ENCODE measurements around the gene MRS2. TPM values are rescaled to one million over a fixed set of nuclear protein-coding genes. Genes with fewer than 3 reads are reported as not detected.

The MRS2 gene
- total RNA-seq, 3 donors from 2014 or later, result 23.6 to 28.5 (median 25.0) TPM

DNA sequence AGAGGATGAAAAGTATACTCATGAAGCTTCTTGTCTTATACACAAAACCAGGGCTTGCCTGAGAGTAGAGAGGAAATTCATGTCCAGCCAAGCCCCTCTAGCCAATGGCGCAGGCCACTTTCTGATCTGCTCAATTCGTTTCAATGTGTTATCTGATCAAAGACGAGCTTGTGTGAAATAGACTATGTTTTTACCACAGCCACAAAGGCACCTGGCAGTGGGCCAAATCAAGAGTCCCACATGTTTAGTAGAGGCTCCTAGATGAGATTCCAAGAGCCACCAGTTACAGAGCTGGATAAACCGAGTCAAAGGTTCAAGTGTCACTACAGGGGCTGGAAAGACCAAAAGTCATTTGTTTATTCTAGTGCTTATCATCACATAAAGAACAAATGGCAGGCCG lies 51.7 kb downstream of the MRS2 start:
- Mint-ChIP-seq H3K27me3 (ENCODE audit: low read depth) (no peaks in the 10 kb centered on the region), H3K9me3 (no peaks in the 10 kb centered on the region), H3K4me3 (no peak overlapping the region), H3K4me1 (ENCODE audit: low read depth) (peaks cover 2% of the 10 kb centered on the region), H3K36me3 (ENCODE audit: insufficient read depth) (no peaks in the 10 kb centered on the region)
- no peak for ATAC-seq
- no peak for DNase-seq

DNA sequence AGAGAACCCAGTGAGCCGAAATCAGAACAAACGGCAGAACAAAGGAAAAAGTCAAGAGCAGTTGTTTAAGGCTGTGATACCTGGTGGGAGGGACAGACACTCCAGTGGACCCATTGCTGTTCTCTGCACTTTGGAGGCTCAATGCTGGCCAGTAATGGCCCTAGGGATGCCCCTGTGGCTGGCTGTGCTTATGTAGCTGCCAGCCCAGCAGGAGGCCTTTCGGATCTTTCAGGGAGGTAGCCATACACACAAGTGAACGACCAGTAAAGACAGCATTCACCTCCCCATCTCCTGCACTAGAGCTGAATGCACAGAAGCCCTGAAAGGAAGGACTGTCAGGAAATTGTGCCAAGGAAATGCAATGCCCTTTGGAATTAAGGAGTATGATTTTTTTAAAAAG lies 52.3 kb downstream of the MRS2 start:
- DNase-seq (no peak), ATAC-seq (no peak)
- H3K4me1 Mint-ChIP-seq (ENCODE audit: low read depth), result peaks cover 2% of the 10 kb centered on the region
- H3K4me3 Mint-ChIP-seq, result no peak overlapping the region
- H3K9me3 Mint-ChIP-seq, result no peaks in the 10 kb centered on the region
- no peaks in the 10 kb centered on the region for H3K36me3 Mint-ChIP-seq (ENCODE audit: insufficient read depth)
- H3K27me3 Mint-ChIP-seq (ENCODE audit: low read depth), result no peaks in the 10 kb centered on the region

DNA sequence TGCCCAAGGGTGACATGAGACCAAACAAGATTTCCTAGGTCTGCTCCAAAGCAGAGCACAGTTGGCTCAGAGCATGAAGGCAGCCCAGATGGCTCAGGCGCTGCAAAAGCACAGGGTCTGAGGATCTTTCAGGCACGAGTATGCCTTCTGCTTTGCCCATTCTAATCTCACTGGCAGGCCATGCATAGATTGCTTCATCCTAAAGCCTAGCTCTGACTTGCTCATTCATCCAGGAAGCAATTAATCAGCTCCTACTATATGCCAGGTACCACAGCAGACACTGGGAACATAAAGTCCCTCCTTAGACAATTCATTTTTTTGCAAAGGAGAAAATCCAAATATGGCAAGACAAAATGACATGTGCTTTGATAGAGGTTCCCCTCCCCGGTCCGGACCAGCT lies 55.4 kb downstream of the MRS2 start:
- no peak for DNase-seq
- Mint-ChIP-seq H3K4me3 (no peak overlapping the region), H3K27me3 (ENCODE audit: low read depth) (no peaks in the 10 kb centered on the region)

DNA sequence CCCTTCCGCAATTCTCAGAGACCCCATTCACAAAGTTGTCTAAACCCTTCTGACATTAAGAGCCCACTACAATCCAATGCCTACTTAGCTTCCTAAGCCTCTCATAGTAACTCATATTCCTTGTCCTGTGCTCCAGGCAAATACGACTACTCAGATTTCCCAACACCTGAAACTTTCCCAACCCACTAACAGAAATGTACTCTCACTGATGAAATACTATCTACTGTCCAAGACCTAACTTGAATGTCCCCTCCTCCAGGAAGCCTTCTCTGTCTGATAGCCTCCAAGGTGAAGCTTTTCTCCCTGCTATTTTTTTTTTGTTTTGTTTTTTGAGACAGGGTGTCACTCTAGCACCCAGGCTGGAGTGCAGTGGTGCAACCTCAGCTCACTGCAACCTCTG lies 56.2 kb downstream of the MRS2 start:
- Mint-ChIP-seq H3K4me3 (no peak overlapping the region), H3K9me3 (no peaks in the 10 kb centered on the region), H3K36me3 (ENCODE audit: insufficient read depth) (no peaks in the 10 kb centered on the region), H3K27me3 (ENCODE audit: low read depth) (no peaks in the 10 kb centered on the region), H3K4me1 (ENCODE audit: low read depth) (no peaks in the 10 kb centered on the region)
- no peak for DNase-seq
- ATAC-seq, result no peak

More for the DNA sequence above, 55.4 kb downstream of the MRS2 start:
- ATAC-seq, result no peak
- H3K9me3 Mint-ChIP-seq, result no peaks in the 10 kb centered on the region
- H3K36me3 Mint-ChIP-seq (ENCODE audit: insufficient read depth), result no peaks in the 10 kb centered on the region
- no peaks in the 10 kb centered on the region for H3K4me1 Mint-ChIP-seq (ENCODE audit: low read depth)

DNA sequence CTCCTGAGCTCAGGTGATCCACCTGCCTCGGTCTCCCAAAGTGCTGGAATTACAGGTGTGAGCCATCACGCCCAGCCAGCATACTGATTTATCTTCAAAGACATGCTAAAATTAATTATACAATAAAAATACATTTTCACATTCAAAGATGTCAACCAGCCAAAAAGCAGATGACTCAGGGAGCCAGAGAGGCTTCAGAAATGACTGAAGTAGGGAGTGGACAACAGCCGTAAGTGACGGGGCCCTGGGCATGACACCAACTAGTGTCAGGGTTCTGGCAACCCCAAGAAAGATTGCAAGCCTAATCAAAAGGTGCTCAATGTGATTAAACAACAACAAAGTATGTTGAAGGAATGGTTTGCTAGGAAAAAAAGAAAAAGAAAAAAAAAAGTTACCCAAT lies 58.2 kb downstream of the MRS2 start:
- DNase-seq (no peak), ATAC-seq (no peak)
- Mint-ChIP-seq H3K4me1 (ENCODE audit: low read depth) (no peaks in the 10 kb centered on the region), H3K4me3 (no peak overlapping the region), H3K27me3 (ENCODE audit: low read depth) (no peaks in the 10 kb centered on the region), H3K9me3 (no peaks in the 10 kb centered on the region), H3K36me3 (ENCODE audit: insufficient read depth) (no peaks in the 10 kb centered on the region)

DNA sequence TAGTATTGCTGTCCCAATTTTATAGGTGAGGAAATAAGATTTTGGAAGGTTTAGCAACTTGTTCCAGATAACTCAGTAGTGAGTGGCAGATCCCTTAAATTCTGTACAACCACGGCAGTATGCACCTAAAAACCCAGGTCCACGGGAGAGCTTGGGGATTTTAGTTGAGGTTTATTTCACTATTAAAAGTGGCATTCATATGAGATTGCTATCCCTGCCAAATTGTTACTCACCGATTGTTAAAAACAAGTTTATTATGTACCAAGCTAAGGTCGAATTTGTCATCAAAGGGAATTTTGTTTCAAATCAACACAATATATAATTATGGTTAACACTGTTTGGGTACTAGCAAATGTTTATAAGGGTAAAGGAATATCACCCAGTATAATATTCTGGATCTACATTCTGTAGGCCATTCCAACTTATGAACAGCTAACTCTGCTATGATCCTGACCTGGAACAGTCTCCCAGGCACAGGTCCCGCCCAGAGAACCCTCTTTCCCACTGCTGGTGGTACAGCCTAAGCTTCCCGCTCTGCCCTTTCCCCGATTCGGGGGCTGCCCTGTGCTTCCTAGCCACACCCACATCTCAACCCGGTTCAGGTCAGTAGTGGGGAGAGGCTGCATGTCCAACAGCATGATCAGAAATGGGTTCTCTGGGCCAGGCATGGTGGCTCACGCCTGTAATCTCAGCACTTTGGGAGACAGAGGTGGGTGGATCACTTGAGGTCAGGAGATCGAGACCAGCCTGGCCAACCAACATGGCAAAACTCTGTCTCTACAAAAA lies 61.7 kb downstream of the MRS2 start:
- DNase-seq (no peak), ATAC-seq (no peak)
- no peak overlapping the region for H3K4me3 Mint-ChIP-seq
- no peaks in the 10 kb centered on the region for H3K27me3 Mint-ChIP-seq (ENCODE audit: low read depth)
- no peaks in the 10 kb centered on the region for H3K4me1 Mint-ChIP-seq (ENCODE audit: low read depth)
- no peaks in the 10 kb centered on the region for H3K9me3 Mint-ChIP-seq
- no peaks in the 10 kb centered on the region for H3K36me3 Mint-ChIP-seq (ENCODE audit: insufficient read depth)

DNA sequence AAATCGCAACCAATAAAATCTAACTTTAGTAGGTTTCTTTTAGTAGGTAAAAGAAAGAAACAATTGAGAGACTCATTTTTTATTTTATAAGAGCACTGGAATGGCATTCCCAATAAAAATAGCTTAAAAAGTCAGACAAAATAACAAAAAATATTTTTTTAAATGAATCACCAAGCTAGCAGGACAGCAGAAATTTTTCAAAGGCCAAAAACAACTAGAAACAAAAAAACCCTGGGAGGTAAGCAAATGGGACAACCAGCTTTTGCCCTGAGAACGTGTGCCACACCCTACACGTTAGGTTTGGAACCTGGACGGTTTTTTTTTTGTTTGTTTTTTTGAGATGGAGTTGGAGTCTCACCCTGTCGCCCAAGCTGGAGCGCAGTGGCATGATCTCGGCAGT lies 67.1 kb downstream of the MRS2 start:
- Mint-ChIP-seq H3K4me3 (no peak overlapping the region), H3K4me1 (ENCODE audit: low read depth) (no peaks in the 10 kb centered on the region), H3K27me3 (ENCODE audit: low read depth) (no peaks in the 10 kb centered on the region), H3K36me3 (ENCODE audit: insufficient read depth) (no peaks in the 10 kb centered on the region), H3K9me3 (no peaks in the 10 kb centered on the region)
- ATAC-seq, result no peak
- DNase-seq, result no peak

DNA sequence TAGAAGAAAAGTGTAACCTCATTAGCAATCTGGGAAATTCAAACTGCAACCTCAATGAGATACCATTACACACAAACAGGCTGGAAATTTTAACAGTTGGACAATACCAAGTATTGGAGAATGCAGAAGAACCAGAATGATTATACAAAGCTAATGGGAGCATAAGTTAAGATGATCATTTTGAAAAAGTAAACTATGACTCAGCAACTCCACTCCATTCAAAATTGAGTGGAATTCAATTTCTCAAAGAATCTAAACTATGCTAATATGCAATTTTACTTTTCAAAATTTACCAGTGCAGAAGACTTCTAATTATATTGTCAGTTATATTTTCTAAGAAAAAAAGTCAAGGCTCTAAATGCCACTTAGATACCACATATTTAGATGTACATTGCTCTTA lies 69.4 kb downstream of the MRS2 start:
- H3K4me3 Mint-ChIP-seq, result no peak overlapping the region
- no peaks in the 10 kb centered on the region for H3K9me3 Mint-ChIP-seq
- no peaks in the 10 kb centered on the region for H3K4me1 Mint-ChIP-seq (ENCODE audit: low read depth)
- DNase-seq (no peak), ATAC-seq (no peak)
- H3K27me3 Mint-ChIP-seq (ENCODE audit: low read depth), result no peaks in the 10 kb centered on the region
- H3K36me3 Mint-ChIP-seq (ENCODE audit: insufficient read depth), result no peaks in the 10 kb centered on the region

Other genes with a start within 250 kb of the MRS2 start
- under 1 TPM in 1 of 3 donors, not detected in 2; 0.20 TPM for gene DCDC2, start 44.9 kb upstream of the MRS2 start, total RNA-seq
- gene GPLD1, start 86.6 kb downstream of the MRS2 start, total RNA-seq, result under 1 TPM; 0.38 to 0.87 (median 0.45) TPM
- 10 to 100 TPM; 10.4 to 12.4 (median 11.2) TPM for gene ALDH5A1, start 92.0 kb downstream of the MRS2 start, total RNA-seq
- under 1 TPM in 2 of 3 donors, not detected in 1; 0.05 to 0.08 TPM for gene KIAA0319, start 243.3 kb downstream of the MRS2 start, total RNA-seq